Globus pallidus (tissue), 1 donor: ENCODE results near the gene RPL10A.

Experiments
- DNase-seq: peaks from one replicate; pipeline ENCODE4 v3.0.0-alpha.2; 2015; ENCODE audit warnings: low spot score

RPL10A gene

DNA sequence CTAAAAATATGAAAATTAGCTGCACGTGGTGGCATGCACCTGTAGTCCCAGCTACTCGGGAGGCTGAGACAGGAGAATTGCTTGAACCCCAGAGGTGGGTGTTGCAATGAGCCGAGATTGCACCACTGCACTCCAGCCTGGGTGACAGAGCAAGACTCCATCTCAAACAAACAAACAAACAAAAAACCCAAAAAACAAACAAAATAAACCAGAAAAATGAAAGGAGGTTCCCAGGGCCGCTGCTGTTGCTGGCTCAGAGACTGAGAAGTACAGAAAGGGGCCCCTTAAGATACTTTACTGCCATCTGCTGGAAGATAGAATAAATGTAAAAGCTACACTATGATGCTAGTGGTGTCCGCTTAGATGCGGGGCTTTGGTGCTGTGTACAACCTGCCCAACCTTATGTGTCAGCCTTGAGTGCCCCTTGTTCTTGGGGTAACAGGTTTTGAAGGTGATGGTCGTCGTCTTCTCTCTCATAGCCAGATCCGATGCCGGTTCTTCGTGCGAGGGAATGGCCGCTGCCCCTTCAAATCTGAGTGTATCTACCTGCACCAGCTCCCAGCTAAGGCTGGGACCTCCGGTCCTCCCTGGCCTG lies 18.8 kb upstream of the RPL10A start:
- DNase-seq, result peak; percentile 80

DNA sequence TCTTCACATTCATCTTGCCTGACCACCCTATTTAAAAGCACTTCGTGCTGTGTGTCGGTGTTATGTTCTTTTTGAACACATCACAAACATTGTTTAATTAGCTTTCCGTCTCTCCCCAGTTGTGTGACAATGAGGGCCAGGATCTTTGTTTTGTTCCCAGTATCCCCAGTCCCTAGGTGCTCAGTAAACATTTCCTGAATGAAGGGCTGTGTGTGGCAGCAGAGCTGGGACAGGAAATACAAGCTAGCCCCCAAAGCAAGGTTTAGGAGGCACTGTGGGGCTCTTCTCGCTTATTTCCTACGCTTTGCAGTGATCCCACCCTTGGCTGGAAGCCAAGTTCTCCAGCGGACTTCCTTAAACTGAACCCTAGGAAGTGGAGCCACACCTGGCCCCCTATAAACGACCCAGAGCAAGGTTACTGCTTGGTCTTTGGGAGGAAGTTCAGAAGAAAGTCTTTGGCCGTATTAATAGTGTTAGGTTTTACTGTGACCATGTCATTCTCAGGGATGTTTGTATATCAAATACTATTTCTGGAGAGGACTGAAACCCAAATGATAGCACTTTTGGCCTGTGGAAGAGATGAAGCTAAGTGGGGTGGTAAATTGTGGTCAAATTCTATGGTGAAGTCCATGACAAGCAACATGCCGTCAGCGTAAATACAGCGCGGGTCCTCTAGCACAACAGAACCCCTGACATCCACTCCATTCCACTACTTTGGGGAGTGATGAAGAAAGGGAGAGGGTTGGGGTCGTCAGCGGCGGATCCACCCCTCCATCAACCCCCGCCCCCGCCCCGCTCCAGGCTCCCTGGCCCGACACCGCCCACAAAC lies 16.6 kb upstream of the RPL10A start:
- DNase-seq, result no peak

DNA sequence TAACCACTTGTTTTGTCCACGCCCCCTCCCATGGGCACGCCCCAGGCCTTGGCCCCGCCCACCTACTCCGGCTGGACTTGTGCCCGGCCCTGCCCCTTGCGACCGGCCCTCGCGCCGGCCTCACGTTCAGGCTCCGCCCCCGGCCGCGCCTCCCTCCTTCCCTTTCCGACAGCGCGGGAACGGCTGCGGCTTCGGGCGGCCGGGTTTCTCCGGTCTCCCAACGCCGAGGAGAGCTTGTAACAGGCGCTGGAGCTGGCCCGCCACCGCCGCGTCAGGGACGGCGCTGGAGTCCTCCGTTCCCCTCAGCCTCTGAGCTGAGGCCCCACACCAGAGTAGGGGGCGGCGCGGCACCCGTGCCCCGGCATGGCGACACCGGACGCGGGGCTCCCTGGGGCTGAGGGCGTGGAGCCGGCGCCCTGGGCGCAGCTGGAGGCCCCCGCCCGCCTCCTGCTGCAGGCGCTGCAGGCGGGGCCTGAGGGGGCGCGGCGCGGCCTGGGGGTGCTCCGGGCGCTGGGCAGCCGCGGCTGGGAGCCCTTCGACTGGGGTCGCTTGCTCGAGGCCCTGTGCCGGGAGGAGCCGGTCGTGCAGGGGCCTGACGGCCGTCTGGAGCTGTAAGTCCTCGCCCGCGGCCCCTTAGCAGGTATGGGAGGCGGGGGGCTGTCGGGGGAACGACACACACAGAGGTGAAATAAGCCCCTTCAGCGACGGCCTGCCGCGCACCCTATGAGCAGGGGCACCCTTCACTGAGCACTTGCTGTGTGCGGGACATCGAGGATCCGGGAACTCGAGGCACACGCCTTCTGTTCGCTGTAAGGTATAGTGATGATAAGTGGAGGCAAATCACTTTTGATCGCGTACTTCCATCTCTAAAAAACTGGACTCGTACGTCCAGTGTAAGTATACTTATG lies 15.8 kb upstream of the RPL10A start, which contains the start of gene FANCE:
Gene FANCE, plus strand, starts transcription at position 156 of the 908 bp plus-strand sequence. Its CDS starts 208 bp downstream, at position 364.
- DNase-seq, result peak; percentile 86

DNA sequence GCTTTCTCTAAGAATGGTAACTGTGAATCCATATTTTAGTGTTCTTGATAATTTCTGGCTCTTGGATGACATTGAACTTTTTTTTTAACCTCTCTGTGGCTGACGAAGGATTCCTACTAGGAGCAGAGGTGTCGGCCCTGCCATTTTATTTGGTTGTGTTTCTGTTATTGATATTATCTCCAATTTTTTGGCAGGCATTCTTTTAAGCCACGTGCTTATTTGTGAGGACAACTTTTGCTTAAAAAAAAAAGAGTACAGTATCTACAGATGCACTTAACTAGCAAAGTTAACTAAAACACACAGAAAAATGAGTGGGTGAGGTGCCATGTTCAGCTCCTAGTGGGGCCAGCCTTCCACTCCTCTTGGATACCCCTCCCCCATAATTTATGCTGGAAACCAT lies 15.0 kb upstream of the RPL10A start:
- no peak for DNase-seq

DNA sequence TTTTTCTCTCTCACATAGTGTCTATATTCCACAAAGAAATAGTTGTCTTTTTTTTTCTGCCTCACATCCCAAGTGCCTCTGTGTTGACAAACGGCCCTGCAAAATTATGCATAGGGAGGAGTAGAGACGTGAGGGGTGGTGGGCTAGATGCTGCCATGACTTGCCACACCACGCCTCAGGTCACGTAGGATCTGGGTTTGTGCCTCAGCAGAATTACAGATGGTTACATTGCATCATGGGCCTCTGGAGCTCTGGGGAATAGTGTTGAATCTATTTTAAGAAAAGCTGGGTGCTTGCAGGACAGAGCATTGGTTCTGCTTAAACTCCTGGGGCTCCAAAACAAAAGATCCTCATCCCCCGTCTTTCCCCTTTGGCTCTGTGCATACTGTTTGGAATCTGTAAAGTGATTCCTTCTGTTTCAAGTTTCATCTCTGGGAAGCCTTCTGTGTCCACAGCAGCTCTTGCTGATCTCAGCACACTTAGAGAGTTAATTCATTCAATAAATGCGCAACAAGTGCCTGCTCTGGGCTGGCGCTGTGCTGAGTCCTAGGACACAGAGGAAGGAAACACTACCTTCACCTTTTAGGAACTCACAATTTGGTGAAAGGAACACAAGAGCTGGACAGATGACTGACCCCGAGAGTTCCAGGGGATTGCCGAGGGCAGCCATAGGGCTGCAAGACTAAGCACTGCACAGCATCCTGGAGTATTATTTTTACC lies 13.7 kb upstream of the RPL10A start:
- DNase-seq, result no peak

DNA sequence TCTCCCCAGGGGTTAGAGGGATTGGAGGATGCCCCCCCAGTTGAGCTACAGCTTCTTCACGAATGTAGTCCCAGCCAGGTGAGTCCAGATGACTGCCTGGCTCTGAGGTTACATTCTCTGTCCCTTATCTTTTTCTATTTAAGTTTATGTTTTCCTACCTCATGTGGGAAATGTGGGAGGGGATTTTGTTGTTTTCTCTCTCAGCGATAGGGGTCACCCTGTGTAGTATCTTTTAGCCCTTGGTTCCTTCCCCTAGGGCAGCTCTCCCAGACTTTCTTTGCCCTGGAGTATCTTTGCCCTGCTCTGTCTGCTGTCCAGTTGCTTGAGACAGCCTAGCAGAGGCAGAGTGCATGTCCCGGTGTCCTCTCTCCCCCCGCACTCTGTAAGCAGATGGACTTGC lies 10.3 kb upstream of the RPL10A start:
- DNase-seq, result no peak

DNA sequence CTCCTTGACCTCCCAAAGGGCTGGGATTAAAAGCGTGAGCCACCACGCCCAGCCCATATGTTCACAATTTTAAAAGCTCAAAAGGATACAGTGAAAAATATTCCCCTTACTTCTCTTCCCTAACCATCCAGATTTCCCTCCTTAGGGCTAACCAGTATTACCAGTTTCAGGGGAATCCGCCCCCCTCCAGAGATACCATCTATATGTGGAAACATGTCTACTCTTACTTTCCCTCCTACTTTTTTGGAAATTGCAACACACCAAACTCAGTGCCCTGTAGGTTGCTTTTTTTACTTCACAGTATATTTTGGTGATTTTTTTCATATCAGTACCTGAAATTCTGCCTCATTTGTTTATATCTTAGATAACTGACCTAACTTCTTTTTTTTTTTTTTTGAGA lies 6.9 kb upstream of the RPL10A start:
- no peak for DNase-seq

DNA sequence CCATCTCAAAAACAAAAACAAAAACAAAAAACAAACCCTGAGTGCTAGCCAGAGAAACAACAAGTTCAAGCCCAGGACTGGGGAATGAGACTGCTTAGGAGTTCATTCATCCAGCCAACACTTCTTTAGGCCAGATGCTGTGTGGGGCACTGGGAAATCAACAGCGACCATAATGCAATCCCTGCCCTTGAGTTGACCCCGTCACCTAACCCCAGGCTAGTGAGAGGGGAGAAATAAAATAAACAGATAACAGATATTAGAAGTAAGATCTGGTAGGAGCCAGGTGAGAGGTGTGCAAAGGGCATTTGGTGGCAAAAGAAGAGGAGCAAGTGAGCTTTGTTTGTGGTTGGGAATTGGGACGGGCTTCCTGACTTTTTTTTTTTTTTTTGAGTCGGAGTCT lies 4.9 kb upstream of the RPL10A start:
- no peak for DNase-seq

DNA sequence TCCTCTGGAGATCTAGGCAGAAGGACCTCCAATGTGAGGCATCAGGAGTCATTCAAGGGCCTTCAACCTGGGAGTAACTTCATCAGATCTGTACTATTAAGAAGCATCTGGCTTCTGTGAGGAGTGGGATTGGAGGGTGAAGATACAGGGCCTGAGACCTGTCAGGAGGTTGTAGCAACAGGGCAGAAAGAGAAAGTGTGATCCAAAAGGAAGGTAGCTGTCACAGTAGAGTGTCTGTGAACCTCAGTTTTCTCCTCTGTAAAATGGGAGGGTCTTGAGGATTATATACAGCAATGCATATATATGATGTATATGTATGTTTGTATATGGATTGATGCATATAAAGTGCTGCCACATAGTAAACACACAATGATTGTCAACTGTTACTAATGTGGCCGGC lies 2.6 kb upstream of the RPL10A start:
- DNase-seq, result no peak

DNA sequence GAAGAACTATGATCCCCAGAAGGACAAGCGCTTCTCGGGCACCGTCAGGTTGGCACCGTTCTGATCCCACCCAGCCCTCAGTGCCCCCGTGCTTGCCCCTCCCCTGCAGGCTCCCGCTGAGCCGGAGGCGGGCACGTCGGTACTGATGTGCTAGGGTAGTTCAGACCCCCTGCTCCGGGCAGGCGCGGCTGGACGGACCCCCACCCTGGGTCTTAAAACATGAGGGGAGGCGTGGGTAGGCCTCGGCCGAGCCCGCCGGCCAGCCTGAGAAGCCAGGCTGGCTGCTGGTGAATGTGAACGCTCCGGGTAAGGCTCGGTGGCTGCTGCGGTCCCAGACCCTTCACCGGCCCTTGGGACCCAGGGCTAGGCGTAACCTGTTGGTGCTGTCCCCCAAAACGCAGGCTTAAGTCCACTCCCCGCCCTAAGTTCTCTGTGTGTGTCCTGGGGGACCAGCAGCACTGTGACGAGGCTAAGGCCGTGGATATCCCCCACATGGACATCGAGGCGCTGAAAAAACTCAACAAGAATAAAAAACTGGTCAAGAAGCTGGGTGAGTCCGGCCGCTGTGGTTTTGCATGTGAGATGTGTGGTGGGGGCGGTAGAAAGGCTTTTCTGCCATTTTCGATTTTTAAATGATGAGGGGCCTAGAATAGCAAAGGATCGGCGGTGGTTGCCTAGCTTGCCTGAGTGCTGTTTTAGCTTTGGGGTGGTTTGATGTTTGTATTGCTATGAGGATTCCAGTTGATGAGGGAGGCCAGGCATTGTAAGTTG lies 964 bp downstream of the RPL10A start:
- no peak for DNase-seq

DNA sequence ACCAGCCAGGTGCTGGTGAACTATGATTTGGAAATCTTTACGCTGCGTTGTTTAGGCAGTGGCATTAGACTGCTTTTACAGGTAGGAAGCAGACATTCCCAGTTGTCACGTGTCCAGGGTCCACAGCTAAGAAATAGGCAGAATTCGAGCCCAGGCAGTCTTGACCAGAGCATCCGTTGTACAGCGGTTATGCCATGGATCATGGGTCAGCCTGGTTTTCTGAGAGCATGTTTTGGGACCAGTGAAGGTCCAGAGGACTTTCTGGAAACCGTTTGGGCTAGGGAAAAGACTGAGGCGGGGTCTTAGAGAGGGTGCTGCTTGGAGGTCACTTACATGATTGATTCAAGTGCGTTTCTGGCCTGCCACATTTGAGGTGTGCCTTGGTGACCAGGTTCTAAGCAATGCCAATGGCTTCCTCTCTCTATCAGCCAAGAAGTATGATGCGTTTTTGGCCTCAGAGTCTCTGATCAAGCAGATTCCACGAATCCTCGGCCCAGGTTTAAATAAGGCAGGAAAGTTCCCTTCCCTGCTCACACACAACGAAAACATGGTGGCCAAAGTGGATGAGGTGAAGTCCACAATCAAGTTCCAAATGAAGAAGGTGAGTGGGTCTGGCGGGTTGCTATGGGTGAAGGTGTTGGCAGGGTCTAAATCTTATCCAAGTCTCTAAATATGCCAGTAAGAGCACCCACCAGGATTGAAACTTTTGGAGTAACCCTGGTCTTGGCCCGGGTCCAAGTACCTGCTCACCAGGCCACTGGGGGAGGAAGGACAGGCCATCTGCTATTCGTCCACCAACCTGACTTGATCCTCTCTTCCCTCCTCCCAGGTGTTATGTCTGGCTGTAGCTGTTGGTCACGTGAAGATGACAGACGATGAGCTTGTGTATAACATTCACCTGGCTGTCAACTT lies 1.8 kb downstream of the RPL10A start:
- no peak for DNase-seq

DNA sequence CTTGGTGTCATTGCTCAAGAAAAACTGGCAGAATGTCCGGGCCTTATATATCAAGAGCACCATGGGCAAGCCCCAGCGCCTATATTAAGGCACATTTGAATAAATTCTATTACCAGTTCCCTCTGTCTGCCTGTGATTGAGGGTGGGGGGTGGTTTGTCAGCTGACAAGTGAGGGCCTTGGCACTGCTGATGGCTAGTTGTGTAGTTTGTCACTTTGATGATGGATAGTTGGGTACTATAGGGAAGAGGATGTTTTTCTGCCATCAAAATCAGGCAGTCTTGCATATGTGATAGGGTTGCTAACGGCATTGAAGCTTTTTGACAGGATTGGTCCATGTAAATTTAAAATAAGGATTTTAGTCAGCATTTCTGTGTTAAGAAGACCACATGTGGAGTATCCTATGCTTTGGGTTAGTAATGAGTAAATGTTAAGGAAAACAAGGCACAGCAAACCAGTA lies 2.5 kb downstream of the RPL10A start:
- DNase-seq, result no peak

DNA sequence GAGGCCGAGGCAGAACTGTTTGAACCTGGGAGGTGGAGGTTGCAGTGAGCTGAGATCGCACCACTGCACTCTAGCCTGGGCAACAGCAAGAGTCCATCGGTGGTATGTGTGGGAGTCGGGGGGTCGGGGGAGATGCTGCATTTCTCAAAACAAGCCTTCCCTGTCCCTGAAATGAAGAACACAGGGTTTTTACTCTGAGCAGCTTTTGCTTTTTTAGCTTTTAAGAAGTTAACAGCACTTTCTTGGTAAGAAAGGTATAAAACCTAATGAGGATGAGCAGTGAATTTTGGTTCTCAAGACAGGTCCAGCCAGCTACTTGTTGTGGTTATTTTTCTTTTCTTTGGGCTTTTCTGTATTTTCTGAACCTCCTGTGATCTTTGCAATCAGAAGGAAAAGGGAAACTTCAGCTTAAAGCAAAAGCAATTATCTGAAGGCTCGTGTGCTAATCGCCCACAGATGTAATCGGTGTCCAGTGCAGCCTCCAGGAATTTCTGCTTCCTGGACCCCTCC lies 3.7 kb downstream of the RPL10A start:
- DNase-seq, result no peak

DNA sequence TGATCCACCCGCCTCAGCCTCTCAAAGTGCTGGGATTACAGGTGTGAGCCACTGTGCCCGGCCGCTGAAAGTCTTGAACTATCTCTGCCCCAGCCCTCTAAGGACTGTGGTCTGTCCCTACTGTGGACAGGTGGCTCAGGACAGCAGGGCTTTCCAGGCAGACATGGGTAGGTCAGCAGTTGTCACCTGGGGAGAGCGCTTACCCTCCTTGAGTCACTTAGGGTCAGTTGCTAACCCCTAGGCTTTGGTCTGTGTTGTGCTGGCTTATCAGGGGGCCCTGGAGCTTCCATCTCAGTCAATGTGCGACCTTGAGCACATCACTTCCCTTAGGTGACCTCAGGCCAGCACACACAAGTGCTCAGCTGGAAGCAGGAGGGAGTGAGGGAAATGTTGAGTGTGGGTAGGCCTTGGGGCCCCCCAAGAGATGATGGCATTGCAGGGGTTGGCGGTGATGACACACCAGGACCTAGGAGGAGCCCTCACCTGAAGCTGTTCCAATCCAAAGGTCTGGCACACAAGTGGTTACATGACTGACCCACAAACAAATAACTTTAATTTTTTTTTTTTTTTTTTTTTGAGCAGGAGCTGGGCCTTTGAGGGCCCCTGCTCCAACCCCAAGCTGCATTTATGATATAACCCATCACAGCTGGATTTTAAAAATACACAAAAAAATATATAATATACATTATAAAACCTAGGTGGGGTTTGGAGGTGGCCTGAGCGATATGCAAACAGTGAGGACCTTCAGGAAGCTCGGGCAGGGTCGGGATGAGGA lies 5.1 kb downstream of the RPL10A start:
- no peak for DNase-seq

DNA sequence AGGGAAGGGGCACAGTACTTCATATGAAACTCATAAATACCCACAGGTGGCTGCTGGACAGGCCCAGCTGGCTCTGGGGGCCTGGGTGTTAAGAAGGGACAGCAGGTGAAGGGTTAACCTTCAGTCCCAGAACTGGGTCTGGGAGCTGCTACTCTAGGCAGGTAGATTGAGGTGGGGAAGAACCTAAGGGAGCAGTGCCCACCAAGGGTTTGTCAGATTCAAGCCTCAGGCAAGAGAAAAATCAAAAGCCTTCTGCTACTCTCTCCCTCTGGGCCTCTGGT lies 5.6 kb downstream of the RPL10A start:
- no peak for DNase-seq

DNA sequence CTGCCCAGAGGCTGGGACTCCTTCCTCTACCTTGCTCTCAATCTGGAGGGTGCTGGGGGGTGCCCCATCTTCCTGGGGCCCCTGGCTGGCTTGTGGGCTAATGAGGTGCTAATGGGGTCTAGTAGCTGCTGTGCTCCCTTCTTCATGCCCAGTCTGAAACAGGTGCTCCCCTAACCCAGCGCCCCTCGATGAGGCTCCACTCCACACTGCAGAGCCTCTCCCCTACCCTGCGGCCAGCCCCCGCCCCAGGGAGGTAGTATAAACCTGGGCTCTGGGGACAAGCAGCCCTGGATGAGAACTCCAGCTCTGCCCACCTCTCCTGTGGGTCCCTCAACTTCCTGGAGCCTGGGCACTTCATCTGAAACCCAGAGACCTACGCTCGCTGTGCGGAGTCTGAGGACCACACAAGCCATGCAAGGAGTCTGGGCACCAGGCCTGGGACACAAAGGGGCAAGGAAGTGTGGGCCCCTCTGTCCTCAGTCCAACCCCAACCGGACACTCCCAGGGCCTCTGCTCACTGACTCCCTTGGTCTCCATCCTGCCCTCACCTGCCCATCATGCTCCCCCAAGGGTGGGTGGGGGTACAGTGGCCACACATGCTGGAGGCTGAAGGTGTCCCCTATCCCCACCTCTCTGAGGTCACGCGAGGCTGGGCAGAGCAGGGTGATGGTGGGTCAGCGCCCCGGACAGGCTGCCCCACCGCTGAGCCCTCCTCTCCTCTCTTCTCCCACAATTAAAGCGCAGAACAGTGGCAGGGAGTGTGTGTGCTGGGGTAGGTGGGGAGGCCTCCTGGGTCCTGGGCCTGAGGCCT lies 6.1 kb downstream of the RPL10A start:
- no peak for DNase-seq

DNA sequence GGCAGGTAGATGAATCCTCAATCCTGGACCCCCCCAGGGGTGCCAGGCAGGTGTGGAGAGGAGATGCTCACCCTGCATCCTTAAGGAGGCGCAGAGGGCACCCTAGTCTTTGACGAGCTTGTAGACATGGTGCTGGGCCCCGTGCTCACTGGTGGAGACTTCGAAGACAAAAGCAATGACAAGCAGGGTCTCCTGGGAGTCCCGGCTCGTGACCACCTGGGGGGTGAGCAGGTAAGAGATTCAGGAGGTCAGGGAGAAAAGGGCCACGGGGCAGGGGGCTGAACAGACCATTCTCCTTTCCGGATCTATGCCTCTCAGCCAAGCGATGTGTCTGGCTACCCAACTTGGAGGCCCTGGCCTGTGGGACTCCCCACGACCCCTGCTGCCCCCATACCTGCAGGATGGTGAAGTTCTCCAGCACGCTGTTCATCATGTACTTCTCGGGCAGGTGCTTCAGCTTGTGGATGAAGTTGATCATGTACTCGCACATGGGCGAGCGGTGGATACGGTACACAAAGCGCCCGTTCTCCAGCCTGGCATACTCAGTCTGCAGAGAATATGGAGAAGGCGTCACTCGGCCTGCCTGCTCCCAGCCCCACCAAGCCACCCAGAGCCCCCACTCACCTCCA lies 6.9 kb downstream of the RPL10A start:
- no peak for DNase-seq

DNA sequence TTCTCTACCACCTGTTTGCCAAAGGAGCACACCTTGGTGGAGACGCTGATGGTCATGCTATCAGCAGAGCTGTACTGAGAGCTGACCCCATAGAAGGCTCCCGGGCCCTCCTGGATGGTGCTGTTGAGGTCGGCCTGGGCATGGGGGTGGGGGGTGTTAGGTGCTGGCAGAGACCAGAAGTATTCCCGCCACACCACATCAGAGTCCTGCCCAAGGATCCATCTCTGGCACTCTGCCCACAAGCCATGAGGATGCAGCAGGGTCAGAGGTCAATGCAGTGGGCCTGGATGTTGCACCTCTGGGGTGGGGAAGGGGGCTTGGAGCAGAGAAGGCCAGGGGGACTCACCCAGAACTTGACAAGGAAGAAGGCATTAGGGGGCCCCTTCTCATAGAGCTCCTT lies 7.4 kb downstream of the RPL10A start:
- no peak for DNase-seq
